GM21423 (cell line): ENCODE results near the gene TUBB4B.
A peak's percentile ranks its signal among the peaks of the same experiment; 100 is the strongest.

ENCODE experiments used
- ATAC-seq: cut with Tn5 transposase; IDR thresholded peaks from one replicate; pipeline ENCODE4 v1.9.1; 2021; ENCODE audit warnings: mild to moderate bottlenecking, moderate library complexity; ENCODE audit not compliant: unreplicated experiment

Gene TUBB4B

GRCh38 chr9:137212520-137212919, 28.6 kb upstream of the TUBB4B start:
- ATAC-seq: no peak

GRCh38 chr9:137213160-137214060, 27.7 kb upstream of the TUBB4B start:
- ATAC-seq: no peak

GRCh38 chr9:137214620-137215019, 26.5 kb upstream of the TUBB4B start:
- no peak for ATAC-seq

- ATAC-seq: no peak
Measured at GRCh38 chr9:137215196-137215986, 25.7 kb upstream of the TUBB4B start.

GRCh38 chr9:137216188-137216965, 24.7 kb upstream of the TUBB4B start:
- ATAC-seq: no peak

- no peak for ATAC-seq
Measured at GRCh38 chr9:137217276-137218211, 23.5 kb upstream of the TUBB4B start.

GRCh38 chr9:137218212-137218753, 22.8 kb upstream of the TUBB4B start:
- no peak for ATAC-seq

- no peak for ATAC-seq
Measured at GRCh38 chr9:137218754-137219271, 22.3 kb upstream of the TUBB4B start.

- ATAC-seq: no peak
Measured at GRCh38 chr9:137219757-137220316, 21.2 kb upstream of the TUBB4B start.

- ATAC-seq: no peak
Measured at GRCh38 chr9:137220317-137221094, 20.6 kb upstream of the TUBB4B start.

- no peak for ATAC-seq
Measured at GRCh38 chr9:137221095-137221505, 20.0 kb upstream of the TUBB4B start.

GRCh38 chr9:137221506-137222111, 19.5 kb upstream of the TUBB4B start:
- no peak for ATAC-seq

- ATAC-seq: no peak
Measured at GRCh38 chr9:137222190-137223077, 18.7 kb upstream of the TUBB4B start, which contains the start of gene RNF208. TSS of gene RNF208 (minus strand) at chr9:137222240. CDS start at chr9:137221212, 1,028 bp downstream.

GRCh38 chr9:137223078-137223970, 17.8 kb upstream of the TUBB4B start:
- ATAC-seq: peak; percentile 77

GRCh38 chr9:137224830-137225694, 16.0 kb upstream of the TUBB4B start, which contains the start of gene CYSRT1:
TSS of gene CYSRT1 (plus strand) at chr9:137225174. CDS start at chr9:137225622, 448 bp downstream.
- ATAC-seq: no peak
